ENCODE data around the gene ARL8A.
"Not testable (repeated sequence)": the region's sequence is repeated elsewhere in the genome, so short reads cannot be mapped to it uniquely, and the experiment has no call there.

ARL8A gene

DNA sequence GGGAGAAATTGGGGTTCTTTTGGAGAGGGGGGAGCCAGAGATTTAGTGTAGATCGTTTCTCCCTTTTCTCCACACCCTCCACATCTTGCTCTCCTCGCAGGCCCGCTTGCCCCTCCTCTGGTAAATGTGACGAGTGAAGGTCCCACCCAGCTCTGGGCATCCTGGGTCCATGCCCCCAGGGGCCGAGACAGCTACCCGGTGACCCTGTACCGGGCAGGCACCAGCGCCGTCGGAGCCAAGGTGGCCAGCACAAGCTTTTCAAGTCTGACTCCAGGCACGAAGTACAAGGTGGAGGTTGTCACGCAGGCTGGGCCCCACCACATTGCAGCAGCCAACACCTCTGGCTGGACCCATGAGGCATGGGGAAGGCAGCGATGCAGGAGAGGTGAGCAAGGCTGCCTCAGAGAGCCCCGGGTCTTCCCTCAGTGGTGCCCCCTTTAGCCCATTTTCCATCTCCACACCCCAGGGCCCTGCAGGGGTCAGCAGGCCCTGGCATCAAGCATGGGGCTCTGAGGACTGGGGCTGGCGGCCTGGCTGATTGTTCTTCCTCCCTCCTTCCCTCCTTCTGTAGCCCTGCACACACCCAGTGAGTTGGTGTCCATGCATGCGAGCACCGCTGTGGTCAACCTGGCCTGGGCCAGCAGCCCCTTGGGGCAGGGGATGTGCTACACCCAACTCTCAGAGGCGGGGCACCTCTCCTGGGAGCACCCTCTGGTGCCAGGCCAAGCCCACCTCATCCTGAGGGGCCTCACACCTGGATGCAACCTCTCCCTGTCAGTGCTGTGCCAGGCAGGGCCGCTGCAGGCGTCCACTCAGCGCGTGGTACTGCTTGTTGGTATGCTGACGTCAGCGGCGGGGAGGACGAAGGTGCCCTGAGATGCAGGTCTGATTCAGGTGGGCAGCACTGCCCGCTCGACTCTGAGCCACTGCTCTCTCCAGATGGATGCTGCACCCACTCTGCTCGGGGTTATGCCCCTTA is 32.7 kb upstream of the ARL8A start:
- in situ Hi-C loops (cut with MboI; ENCODE audit: low sequenced_read_pairs) = no loop called here

DNA sequence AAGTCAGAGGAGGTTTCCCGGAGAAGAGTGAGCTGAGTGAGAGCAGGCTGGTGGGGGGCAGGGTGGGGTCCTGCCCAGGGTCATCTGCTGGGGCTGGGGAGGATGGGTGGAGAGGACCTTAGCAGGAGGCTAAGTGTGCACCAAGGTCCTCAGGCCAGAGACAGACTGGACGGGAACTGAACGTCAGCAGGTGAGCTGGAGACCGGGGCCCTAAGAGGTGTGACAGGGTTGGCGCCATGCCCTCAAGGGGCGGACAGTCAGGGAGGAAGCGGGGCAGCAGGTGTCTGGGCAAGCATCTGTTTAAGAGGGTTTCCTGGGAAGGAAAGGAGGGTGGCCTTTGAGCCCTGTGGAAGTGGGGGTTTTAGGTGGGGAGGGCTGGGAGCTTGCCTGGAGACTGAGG is 29.5 kb upstream of the ARL8A start:
- in situ Hi-C loops (cut with MboI; ENCODE audit: low sequenced_read_pairs) = no loop called here

DNA sequence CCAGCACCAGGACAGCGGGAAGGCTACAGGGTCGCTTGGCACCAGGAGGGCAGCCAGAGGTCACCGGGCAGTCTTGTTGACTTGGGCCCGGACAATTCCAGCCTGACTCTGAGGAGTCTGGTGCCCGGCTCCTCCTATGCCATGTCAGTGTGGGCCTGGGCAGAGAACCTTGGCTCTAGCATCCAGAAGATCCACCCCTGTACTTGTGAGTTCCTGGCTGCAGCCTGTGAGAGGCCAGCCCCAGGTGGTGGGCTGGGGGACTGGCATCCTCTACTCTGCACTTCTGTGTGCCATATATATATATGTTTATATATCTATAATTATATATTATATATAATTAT is 27.4 kb upstream of the ARL8A start:
- in situ Hi-C loops (cut with MboI; ENCODE audit: low sequenced_read_pairs) = no loop called here

DNA sequence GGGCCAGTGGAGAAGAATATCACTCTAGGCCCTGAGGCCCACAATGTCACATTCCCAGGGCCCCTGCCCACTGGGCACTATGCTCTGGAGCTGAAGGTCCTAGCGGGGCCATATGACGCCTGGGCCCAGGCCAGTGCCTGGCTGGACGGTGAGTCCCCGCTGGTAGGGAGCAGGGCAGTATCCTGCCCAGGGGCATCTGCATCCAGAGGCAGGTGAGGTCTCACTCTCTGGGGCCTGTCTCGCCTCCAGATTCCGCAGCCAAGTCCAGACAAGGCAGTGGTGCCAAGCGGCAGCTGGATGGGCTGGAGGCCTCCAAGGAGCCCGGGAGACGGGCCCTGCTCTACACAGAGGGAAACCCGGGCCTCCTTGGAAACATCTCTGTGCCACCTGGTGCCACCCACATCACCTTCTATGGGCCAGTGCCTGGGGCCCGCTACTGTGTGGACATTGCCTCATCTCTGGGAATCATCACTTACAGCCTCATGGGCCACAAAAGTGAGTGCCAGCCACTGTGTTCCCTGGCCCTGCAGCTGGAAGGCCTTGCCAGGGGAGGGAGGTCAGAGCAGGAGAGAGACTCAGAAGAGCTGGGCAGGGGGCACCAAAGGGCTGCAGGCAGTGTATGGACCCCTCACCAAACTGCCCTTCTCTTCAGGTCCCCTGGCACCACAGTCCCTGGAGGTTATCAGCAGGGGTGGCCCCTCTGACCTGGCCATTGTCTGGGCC is 26.9 kb upstream of the ARL8A start:
- in situ Hi-C loops (cut with MboI; ENCODE audit: low sequenced_read_pairs) = no loop called here

DNA sequence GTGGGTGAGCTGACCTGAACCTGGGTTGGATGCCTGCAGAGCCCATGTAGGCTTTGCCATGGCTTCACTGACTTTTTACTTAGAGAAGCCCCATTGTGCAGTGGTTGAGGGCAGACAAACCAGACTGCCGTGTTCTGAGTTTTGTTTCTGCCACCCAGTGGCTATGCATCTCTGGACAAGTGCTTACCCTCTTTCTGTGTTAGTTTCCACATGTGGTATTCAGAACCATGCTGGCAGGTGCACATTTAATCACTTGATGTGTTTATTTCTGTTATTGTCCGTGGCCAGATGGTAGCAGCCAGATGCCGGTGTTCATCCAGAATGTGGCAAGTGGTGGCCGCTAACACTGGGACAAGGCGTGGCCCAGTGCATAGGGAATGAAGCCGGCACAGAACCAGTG is 26.2 kb upstream of the ARL8A start:
- in situ Hi-C loops (cut with MboI; ENCODE audit: low sequenced_read_pairs) = no loop called here

DNA sequence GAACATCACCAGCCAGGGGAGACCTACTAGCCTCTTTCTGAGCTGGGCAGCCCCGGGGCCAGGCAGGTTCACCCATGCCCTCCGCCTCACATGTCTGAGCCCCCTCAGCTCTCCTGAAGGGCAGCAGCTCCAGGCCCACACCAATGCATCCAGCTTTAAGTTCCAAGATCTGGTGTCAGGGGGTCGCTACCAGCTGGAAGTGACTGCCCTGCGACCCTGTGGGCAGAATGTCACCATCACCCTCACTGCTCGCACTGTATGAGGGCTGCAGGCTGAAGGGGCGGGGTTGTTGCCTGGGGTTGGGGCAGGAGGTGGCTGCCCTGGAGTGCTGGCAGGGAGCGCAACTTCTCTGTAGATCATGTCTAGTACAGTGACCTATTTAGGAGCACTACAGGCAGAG is 24.3 kb upstream of the ARL8A start:
- in situ Hi-C loops (cut with MboI; ENCODE audit: low sequenced_read_pairs) = no loop called here

DNA sequence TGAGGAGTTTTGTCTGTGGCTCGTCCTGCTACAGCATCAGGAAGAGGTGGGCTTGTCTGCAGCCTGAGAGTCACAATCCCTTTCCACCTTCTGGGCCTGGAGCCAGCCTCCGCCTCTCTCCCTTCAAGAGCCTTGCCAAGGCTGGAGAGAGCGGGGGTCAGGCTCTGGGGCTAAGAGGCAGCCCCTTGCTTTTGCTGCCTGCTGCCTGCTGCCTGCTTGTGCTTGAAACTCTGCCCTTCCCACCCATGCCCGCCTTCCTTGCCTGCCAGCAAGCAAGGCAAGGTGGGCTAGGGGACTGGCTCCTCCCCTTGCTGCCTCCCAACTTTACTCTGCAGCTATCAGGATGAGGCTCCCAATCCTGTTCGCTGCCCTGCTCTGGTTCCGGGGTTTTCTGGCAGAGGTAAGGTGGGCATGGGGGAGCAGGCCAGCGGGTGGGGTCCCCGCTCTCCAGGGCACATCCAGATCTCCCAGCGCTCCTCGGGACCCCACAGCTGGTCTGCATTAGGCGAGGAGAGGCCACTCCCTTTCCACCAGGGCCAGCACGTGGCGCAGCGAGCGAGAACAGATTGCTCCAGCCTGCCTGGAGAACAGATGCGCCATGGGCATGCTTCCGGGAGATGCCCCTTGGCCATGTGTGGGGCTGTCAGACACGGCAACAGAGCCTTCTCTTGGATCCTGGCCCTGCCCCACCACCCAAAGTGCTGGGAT is 23.3 kb upstream of the ARL8A start:
- in situ Hi-C loops (cut with MboI; ENCODE audit: low sequenced_read_pairs) = no loop called here

DNA sequence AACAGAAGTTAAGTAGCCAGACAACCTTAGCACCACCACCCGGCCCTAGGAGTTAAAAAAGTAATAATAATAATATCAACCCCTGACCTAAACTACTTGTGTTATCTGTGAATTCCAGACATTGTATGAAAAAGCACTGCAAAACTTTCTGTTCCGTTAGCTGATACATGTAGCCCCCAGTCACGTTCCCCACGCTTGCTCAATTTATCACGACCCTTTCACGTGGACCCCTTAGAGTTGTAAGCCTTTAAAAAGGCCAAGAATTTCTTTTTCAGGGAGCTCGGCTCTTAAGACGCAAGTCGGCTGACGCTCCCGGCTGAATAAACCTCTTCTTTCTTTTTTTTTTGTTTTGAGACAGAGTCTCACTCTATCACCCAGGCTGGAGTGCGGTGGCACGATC is 22.5 kb upstream of the ARL8A start:
- in situ Hi-C loops (cut with MboI; ENCODE audit: low sequenced_read_pairs) = not testable (repeated sequence)

DNA sequence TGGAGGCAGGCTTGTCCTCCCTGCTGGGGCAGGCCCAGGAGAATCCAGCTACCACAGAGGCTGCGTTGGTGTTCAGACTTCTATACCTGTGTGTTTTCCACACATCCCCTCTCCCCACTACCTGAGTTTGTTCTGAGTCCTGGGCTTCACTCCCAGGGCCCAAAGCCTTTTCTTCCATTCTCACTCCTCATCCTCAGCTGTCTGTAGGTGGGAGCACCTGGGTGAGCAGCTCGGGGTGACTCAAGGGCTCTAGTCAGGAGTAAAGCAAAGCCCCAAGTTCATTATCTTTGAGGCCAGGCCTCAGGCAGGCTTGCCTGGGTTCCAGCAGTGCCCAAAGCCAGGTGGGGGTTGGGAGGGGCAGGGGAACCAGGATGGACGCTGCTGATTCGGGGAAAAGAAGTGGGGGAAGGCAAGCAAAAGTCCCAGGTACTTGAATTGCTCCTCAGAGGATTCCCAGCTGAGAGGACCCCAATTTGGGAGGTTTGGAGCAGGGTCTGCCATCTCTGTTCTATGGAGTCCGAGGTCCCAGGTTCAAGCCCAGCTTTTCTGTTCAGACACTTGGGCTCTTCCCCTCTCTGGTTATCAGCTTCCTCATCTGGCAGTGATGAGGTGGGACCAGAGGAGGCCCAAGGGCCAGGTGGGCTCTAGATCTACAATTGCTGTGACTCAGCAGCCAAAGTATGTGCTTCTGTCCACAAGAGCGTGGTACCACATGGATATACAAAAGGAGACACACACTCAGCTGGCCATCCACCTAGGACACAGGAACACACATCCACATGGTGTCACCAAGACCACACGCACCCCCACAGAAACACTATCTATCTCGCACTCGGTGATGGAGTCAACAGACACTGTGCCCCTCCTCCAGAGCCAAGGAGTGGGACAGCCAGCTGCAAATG is 21.7 kb upstream of the ARL8A start:
- in situ Hi-C loops (cut with MboI; ENCODE audit: low sequenced_read_pairs) = no loop called here

DNA sequence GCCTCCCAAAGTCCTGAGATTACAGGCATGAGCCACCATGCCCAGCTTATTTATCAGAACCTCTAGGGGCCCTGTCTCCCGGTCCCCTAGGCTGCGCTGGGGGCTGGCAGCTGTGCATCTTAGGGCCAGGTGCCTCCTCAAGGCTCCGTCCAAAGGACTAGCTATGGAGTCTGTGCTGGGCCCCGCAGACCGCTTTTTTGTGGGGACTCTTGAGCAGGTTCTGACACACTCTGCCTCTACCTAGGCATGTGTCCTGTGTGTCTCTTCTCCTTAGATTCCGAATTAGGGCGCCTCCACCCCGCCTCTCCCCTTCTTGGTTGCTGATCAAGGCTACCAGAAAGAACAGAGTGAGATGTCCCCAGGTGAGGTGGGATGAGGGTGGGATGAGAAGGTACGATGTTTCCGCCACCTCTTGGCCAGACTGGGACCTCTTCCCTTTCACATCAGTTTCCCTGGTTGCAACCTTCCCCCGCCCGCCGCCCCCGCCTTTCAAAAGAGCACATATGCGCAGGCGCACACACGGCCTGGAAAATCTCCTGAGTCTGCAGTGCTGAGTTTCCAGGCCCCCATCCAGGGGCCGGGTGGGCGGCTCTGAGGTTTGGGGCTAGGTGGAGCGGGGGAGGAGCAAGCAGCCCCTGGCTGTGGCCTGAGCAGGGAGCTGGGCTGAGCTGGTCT is 20.9 kb upstream of the ARL8A start:
- in situ Hi-C loops (cut with MboI; ENCODE audit: low sequenced_read_pairs) = no loop called here

DNA sequence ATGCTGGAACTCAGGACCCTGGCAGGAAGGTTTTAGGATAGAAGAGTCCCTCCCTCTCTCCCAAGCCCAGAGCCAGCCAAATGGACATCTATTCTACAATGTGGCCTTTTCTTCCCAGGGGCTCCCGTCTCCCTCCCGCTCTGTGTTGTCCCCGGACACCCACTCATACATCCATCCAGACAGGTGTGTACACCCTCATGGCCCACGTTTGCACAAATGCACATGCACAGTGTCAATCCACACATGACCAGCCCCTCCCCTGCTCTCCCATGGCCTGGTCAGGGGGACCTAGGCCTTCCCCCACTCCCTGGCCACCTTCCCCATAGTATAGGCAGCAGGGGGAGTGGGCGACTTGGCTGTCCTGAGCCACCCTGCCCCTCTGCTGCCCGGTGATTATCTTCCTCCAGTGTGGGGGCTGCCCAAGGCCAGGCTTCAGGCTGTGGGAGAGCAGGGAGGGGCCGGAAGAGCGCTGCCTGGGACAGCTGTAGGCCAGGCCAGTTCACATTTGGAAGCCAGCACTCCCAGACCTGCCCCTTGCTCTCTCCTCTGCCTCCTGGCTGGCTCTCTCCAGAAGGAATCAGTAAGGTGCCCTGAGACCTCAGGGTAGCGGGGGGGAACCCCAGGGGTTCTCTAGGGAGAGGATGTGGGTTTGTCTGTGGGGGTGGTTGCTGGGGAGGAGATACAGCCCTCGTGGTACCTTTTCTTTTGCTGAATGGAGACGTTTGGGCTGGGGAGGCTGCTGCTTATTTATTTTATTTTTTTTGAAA is 19.9 kb upstream of the ARL8A start:
- in situ Hi-C loops (cut with MboI; ENCODE audit: low sequenced_read_pairs) = no loop called here

DNA sequence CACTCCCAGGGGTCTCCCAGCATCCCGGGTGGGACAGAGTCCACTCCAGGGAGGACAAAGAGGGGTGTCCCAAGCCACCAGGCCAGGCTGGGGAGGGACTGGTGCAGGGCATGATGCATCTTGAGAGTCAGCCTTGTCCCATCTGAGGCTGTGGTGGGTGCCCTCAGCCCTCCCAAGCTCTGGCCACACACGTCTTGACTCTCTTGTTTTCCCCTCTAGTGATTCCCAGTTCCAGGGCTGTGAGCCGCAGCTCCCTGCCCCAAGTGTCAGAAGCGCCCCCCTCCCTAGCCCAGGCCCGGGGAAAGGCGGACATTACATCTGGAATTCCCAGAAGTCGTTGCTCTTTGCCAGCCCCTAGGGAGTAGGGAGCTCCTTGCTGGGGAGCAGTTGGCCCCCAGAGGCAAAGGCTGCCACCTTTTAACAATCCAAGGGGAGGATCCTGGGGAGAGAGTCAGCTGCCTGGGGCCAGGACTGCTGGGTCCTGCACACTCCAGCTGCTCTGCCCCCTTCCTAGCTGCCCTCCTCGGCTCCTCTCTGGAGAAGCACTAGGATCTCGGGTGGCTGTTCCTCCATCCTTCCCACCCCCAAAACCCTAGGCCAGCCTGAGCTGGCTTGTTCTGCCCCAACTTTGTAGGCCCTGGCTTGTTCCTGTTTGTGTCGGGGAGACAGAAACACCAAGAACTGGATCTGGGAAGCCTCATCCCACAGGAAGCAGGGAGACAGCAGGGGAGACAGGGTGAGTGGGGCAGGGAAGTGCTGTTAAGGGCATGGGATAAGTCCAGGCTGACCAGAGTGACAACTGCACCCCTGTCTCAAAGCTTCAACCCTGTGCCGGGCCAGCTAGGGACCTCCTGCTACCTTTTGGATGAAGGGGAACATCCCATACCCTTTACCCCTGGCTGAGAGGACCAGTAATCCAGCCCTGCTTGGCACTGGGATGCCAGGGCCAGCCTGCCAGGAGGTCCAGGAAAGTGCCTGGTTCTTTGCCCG is 19.0 kb upstream of the ARL8A start:
- in situ Hi-C loops (cut with MboI; ENCODE audit: low sequenced_read_pairs) = no loop called here

DNA sequence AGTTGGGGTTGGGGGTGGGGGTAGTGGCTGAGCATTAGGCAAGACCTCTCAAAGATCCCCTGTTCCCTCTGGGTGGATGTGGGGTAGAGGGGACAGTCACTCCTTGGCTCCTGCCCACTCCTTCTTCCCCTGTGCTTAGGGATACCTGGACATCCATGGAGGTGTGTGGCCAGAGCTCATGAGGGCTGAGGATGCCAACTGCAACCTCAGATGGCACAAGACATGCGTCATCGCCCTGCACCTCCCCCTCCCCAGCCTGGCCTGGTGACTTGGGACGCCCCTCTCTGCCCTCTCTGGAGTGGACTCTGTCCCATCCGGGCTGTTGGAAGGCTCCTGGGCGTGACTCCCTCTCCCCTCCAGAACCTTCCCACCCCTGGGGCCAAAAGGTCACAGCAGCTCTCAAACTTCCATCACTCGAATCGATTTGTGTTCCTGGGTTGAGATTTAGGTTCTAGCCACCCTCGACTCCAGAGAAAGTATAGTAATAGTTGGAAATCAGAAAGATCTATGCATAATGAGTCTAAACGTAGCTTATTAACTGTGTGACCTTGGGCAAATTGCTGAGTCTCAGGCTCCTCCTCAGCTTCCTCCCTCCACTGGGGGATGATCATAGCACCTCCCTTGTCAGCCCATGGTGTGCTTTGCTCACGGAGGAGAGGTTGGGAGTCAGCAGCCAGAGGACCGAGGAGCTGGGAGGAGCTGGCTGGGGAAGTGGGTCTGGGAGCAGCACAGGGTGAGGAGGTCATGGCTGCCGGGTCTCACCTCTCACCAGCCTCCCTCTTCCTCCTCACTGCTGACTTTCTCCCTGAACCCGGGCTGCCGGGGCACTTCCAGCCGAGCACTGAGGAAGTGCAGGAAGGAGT is 18.1 kb upstream of the ARL8A start:
- in situ Hi-C loops (cut with MboI; ENCODE audit: low sequenced_read_pairs) = no loop called here

DNA sequence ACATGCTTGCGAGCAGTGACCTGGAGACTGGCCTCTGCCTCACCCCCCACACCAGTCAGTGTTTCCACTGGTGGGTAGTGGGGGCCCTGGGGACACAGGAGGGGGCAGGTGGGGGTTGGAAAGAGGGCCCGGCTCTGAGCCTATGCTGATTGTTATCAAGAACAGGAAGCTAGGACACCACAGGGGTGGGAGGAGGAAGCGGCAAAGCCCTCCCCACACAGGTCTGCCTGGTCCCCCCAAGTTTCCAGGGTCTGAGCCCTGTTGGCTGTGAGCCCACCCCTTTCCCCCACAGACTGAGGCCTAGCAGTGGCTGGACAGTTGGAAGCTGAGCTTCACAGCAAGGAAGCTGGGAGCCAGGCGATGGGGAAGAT is 17.5 kb upstream of the ARL8A start:
- in situ Hi-C loops (cut with MboI; ENCODE audit: low sequenced_read_pairs) = no loop called here

DNA sequence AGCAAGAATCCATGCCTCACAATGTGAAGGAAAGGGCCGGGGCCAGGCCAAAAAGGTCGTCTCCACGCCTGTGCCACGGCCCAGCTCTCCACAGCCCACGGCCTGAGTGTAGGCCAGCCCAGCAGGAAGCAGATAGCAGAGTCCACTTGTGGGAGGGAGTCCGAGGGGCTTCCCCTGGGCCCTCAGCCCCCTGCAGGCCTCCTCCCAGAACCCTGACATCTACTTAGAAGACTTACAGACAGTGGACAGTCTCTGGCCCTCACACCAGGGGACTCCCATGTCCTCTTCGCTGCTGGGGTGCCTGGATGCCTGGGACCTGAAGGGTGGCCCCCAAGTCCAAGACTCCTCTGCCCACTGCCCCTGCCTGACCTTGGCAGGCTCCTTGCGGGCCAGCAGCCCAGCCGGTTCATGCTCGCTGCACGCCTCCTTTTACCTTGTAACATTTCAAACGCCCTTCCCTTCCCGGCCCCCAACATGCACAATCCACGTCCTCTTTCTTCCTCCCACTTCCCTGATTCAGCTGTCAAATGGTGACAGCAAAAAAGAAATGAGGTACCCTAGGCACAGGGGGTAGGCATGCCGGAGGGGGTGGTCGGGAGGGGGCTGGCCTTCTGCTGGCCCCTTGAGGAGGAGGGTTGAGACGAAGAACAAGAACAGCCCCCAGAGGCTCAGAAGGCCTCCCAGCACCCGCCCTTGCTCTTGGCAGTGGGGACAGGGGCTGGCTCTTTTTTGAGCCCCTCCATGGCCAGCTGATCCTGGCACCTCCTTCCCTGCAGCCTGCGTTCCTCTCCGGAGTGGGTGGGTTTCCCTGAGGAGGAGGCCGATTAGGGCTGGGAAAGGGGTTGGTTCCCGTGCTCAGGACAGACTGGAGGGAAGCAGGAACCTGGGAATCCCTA is 16.9 kb upstream of the ARL8A start:
- in situ Hi-C loops (cut with MboI; ENCODE audit: low sequenced_read_pairs) = no loop called here

DNA sequence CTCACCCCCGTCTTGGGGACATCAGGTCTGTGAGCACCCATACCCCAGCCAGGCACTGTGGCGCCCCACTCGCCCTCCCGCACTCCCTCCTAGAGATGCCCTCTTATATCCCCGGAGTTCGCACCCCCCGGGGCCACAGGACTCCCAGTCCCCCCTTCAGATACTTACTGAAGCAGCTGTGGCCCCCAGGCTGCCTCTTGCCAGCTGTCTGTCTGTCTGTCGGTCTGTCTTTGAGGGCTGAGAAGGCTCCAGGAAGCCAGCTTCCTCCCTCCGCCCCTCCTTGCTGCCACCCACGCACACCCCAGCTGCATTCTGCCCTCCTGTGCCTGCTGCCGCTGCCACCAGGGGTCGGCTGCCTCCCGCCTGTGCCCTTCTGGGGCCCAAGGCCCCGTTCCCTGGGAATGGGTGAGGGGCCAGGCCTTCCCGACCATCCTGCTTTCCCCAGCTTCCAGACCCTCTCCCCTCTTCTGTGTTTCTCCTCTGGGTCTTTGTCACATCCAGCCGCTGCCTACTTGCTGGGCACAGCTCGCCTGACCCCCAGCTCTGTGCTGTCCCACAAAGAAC is 15.9 kb upstream of the ARL8A start, which contains the start of gene PTPN7:
TSS of gene PTPN7 (minus strand) at position 226 of the 564 bp plus-strand sequence. CDS start 1,200 bp downstream, outside the sequence.
- in situ Hi-C loops (cut with MboI; ENCODE audit: low sequenced_read_pairs) = no loop called here

Measured in hTERT RPE-1 (cell line).